ENCODE results near the gene STKLD1.
A peak's percentile ranks its signal among the peaks of the same experiment; 100 is the strongest.

Gene STKLD1

DNA sequence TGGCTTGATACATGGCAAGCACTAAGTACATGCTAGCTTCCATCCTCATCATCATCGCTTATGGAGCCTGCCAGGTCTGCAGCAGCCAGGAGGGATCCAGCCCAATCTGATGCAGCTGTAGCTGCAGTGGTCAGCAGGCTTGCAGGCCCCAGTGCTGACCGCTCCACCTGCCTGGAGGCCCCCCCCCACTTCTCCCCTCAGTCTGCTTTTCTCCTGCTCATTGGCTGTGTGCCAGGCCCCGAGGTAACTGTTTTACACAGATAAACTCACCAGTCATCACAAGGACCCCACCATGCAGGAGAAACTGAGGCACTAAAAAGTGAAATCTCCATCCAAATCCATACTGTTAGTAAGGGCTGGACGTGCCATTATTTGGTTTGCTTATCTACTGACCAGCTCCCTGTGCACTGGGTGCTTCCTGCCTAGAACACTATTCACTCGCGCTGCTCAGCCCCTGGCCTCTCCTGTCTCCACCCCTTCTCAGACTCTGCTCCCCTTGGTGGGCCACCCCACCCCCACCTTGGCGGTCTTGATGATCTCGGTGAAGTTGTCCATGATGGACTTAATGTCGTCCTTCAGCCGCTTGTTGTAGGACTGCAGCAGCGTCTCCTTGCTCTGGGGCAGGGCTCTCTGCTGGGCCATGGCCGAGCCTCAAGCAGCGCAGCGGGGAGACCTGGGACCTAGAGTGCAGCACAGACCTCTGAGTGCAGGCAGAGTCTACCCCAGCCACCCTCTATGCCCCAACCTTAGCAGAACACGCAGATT, 30.0 kb upstream of the STKLD1 start:
- DNase-seq: no peak

DNA sequence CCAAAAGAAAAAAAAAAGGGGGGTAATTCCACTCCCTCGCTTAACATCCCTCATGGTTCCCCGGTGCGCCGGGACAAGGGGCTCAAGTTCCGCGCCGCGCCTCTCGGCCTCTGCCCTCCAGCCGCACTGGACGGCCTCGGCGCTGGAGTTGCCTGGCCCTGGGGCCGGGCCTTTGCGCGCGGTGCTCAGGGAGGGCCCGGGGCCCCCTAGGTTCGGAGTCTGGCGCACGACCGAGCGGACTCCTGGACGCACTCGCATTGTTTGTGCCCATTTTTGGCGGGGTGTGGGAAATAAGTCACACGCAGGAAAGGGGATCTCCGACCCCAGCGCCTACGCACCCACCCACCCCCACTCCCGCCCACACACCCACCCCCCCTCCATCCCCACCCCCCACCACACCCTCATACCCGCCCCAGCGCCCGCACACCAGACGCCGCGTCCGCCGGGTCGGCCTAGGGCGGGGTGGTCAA, 28.6 kb upstream of the STKLD1 start:
- DNase-seq: peak; percentile 59

DNA sequence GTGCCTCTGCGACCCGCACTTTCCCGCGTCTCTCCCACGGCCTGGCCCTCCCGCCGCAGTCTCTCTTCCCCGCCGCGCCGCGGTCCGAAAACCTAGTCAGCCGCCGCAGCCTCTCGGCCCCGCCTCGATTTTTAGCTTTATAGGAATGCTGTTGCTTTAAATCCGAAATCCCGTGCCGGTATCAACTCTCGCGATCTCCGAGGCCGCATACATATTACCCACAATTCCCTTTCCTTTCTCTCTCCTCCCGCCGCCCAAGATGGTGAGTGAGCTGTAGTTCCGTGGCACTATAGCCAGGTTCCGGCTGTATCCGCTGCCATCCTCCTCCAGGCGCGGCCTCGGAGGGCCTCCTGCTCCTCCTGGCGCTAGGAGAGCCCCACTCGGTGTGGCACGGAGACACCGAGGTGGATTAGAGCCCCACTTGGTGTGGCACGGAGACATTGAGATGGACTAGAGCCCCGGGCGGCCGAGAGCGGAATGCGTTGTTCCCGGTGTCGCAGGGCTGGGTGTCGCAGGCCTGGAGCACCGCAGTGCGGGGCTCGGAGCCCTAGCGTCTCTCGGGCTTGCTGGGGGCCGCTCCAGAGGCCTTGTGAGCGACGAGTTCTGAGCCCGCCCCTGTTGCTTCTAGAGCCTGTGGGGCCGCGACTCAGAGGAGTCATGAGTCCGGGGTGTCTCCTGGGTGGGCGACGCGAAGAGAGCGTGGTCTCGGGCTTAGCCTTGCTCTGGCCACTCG, 28.0 kb upstream of the STKLD1 start, which contains the start of the genes MED22 and RPL7A:
Gene MED22, minus strand, starts transcription at position 147 of the 733 bp plus-strand sequence. CDS start 1,469 bp downstream, outside the sequence.
Gene RPL7A, plus strand, starts transcription at position 234 of the 733 bp plus-strand sequence. Its CDS starts 26 bp downstream, at position 260.
- DNase-seq: peak; percentile 91

DNA sequence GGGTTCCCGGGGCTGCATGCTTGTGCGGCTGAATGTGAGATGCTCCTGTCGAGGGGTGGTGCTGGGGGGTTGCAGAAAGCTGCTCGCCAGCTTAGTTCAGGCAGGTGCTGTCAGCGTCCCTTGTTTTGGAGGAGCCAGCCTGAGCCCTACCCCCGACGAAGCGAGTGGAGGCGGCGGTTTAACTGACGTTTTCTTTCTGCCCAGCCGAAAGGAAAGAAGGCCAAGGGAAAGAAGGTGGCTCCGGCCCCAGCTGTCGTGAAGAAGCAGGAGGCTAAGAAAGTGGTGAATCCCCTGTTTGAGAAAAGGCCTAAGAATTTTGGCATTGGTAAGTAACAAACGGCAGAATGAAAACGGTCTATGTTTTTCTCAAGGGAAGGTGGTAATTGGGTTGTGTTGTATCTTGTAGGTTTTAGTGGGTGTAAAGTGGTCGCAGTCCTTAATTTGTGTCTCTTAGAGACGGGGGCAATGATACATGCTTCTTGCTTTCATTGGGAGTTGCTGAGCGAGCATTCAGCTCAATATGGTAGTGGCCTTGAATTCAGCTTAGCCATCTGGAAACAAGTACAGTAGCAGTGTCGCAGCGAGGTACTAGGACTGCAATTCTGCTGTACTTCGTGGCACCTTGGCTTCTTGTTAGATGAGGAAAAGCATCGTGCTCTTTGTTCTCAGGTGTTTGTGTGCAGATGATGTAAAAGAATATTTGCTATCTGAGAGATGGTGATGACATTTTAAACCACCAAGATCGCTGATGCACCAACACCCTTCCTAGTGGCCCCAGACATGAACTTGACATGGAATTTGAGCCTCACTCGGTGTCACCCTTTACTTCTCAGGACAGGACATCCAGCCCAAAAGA, 27.2 kb upstream of the STKLD1 start:
- DNase-seq: no peak

DNA sequence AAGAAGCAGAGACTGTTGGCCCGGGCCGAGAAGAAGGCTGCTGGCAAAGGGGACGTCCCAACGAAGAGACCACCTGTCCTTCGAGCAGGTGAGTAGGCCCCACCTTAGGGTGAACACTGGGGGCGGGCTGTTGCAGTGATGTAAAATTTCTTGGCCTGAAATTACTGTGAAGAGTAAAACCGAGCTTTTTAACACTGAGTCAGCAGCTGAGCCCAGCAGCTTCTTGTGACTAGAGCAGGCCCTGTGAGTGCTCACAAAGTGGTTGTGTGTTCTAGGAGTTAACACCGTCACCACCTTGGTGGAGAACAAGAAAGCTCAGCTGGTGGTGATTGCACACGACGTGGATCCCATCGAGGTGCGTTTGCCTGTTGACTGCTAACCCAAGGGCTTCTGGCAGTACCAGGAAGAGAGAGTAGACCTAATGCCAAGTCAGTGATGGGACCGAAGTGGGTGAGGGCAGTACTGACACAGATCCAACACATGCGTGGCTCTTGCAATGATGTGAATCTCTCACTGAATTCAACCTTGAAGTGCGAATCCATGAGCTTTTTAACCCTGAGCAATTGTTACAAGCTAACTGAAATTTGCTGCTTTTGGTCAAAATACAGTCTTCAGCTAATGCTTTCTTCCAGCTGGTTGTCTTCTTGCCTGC, 26.1 kb upstream of the STKLD1 start:
- no peak for DNase-seq

DNA sequence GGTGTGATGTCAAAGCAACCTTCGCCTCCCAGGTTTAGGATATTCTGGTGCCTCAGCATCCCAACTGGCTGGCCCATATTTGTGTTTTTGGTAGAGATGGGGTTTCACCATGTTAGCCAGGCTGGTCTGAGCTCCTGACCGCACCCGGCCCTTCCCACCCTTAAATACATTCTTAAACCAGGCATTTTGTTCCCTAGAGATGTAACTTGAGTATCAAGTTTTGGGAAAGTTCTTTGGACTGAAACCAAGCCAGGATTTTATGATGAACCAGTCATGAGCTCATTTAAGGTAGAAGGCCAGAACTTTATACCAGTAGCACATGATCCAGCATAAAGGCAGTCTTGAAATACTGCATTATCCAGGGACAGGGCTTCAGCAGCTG, 24.6 kb upstream of the STKLD1 start:
- no peak for DNase-seq

DNA sequence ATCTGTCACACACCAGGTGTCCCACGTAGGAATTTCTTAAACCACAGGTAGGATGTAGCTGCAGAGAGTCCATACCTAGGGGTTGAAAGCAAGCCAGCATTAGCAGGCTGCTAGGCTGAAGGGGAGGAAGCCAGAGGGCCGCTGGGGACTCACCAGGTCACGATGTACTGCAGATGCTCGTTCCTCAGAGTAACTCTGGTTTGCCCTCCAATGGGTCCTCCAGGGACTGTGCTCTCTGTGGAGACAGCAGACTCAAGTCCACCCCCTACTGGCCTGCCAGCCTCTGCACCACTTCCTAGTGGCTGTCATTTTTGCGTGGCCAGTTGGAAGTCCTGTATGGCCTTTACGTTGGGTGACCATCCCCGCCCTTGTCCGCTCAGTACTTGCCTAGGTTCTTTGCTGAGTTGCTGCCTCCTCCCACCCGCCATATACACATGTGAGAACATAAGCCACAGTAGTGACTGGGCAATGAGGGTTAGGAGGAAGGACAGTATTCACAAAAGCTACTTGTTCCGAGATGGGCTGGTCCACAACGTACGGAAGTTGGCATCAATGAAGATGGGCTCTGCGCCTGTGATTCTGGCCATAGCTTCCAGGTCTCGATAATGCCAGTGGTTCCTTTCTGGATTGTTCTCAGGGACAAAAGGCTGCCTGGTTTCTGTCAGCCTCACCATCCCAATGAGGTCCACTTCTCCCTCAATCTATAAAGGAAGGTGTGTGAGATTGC, 24.1 kb upstream of the STKLD1 start:
- DNase-seq: no peak

DNA sequence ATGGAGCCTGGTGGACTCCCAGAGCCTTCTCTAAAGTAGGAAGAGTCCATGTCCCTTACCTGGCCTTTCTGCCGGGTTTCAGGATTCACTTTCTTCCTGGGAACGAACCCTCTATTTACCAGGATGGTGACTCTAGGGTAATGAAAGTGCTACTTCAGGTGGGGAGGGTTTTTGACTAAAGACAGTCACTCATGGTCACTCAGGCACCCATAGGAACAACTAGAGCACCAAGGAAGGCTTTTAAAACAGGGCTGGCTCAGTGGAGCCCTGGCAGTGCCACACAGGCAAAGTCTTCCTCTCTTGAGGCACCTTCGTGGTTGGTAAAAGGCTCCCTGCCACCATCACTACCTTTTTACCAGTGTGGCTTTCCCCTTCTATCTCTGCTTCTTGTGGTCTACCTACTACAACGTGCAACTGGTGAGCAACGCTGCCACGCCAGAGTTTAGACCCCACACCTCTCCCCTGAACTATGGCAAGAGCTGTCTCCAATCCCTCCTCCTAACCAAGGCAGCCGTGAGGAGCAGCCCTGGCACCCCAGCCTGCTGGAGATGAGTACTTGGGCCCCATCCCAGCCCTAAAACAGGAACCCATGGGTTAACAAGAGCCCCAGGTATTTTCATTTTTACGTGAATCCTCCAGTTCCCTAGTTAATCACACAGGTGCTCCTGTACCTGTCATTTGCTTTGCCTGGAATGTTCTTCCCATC, 23.4 kb upstream of the STKLD1 start:
- no peak for DNase-seq

DNA sequence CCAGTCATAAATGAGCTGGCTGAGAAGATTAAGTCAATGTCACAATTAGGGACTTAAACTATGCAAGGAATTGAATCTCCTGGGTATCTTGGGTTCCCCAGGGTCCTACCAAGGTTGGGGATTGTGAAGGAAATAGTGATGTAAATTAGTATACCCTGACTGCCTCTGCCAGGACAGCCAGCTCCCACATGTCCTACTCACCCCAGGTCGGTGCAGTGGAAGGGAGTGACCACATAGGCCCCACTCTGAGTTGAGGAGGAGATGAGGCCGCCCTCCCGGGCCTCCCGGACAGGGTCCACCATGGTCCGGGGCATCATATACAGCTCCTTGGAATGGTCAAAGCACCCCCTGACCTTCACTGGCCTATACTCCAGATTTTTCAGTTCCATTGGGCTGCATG, 22.6 kb upstream of the STKLD1 start:
- DNase-seq: no peak

DNA sequence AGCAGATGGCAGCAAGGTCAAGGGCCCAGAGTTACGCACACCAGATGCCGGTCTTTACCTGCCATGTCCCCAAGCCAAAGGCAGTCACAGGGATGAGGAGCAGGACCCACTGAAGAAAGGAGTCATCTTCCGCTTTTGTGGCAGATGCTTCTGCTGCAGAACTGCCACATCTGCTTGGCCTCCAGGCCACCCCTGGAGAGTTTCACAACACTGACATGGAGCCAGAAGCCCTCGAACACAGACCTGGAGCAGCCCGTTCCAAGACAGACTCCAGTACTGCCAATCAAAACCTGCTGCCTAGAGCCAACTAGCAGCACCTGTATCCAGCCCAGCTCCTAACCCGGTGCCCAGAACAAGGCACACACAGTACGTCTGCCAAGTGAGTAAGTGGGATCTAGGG, 21.4 kb upstream of the STKLD1 start:
- no peak for DNase-seq

DNA sequence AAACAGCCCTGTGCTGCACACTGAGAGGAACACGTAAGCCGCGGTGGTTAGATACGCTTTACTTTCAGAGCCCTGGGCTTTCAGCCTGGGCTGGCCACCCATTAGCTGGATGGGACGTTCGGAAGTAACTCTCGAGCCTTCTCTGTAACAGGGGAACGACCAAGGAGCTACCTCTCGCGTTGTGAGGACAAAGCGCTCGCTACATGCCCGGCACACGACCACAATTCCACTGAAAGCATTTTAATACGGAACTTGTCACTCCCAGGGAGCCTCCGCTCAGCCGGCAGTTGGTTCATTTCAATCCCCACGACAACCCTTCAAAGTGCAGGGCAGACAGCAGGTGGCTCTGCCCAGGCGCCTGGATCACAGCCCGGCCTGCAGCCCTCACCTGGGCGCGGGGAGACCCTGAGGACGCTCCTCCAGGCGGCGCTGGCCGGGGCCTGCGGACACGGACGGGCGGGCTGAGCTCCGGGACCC, 20.2 kb upstream of the STKLD1 start:
- no peak for DNase-seq

DNA sequence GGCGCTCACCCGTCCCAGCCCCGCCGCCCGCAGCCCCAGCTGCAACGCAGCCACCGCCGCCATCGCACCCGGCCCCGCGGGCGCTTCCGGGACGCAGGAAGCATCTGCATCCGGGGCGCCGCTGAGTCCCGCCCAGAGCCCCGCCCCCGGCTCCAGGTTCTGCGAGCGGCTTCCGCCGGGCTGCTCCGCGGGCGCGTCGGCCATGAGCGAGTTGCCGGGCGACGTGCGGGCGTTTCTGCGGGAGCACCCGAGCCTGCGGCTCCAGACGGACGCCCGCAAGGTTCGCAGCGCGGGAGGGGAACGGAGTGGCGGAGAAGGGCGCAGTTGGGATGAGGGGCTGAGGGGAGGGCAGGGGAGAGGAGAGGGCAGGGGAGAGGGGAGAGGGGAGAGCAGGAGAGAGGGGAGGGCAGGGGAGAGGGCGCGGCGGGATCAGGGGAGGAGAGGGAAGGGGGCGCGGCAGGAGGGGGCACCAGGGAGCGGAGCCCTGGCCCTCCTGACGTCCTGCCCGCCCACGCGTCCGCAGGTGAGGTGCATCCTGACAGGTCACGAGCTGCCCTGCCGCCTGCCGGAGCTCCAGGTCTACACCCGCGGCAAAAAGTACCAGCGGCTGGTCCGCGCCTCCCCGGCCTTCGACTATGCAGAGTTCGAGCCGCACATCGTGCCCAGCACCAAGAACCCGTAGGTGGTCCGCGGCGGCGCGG, 19.6 kb upstream of the STKLD1 start, which contains the start of the genes SURF1 and SURF2:
Gene SURF1, minus strand, starts transcription at position 97 of the 701 bp plus-strand sequence. Its CDS starts 34 bp downstream, at position 63.
Gene SURF2, plus strand, starts transcription at position 160 of the 701 bp plus-strand sequence. Its CDS starts 43 bp downstream, at position 203.
- peak; percentile 91 for DNase-seq

DNA sequence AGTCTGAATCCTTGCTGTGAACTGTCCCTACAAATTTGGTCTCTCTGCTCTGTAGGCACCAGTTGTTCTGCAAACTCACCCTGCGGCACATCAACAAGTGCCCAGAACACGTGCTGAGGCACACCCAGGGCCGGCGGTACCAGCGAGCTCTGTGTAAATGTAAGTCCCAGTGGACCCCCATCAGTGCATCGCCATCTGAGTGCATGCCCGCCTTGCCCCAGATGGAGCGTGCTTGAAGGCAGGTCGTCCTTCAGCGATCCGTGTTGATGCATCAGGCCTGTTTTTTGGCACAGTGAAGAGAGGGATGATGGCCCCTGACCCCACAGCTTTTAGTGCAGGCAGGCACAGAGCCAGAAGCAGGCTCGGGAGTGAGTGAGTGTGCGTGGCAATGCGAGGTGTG, 18.5 kb upstream of the STKLD1 start:
- no peak for DNase-seq

DNA sequence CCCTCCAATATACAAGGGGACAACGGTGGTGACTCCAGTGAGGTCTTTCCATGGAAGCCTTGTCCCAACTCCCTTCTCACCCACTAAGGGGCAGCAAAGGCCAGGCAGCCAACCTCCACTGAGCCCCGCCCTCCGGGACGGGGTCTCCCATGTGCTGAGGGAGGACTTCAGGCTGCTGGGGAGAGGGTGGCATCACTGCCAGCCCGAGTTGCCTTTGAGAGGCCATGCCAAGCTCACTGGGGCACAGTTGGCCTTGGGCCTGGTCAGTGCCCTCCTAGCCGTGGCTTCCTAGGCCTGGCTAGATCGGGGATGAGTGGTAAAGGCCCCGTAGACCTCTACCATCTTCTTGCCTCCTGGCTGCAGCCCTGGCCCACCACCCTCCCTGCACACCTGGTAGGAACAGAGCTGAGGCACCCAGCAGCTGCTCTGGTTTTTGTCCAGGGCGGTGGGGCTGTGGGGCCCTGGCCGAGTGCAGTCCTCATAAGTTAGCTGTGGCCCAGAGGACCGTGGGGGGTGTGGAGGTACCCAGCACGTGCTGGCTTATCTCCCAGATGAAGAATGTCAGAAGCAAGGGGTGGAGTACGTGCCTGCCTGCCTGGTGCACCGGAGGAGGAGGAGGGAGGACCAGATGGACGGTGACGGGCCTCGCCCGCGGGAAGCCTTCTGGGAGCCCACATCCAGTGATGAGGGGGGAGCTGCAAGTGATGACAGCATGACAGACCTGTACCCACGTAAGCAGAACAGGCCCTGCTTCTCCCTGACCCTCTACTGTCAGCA, 16.6 kb upstream of the STKLD1 start:
- no peak for DNase-seq

DNA sequence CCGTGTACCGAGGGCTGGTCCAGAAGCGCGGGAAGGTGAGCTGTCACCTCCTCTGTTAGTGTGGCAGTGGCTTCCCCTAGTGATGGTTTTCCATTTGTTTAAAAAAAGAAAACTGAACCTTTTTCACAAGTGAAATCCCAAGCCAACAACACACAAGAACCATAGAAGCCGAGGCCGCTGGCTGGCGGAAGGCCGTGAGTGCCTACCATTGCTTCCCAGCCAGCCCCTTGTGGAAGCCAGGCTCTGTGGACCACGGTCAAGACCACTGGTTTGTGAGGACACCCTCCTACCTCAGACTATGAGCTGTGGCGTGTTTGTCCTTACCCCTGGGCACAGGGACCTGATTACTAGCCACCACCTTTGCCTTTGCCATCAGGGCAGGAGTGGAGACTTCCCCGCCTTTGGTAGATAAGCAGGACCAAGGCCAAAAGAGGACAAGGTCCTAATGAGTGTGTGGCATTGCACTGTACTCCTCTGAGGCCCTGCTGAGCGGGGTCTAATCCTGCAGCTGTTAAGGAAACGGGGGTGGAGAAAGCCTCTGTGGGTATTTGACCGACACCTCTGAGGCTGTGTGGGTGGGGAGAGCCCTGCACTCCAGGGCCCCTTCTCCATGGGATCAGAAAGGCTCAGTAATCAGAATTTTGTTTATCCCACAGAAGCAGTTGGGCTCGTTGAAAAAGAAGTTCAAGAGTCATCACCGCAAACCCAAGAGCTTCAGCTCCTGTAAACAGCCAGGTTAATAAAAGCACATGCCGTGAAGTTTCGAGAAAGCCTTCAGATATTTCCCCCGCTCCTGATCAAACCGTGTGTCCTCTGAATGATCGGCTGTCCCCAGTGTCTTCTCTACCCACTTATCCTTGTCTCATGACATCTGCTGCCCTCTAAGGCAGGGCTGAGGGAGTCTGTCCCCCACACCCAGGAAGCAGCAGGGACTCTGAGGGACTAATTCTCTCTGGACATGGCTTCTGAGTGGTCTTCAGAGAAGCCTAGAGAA, 15.5 kb upstream of the STKLD1 start:
- DNase-seq: no peak

DNA sequence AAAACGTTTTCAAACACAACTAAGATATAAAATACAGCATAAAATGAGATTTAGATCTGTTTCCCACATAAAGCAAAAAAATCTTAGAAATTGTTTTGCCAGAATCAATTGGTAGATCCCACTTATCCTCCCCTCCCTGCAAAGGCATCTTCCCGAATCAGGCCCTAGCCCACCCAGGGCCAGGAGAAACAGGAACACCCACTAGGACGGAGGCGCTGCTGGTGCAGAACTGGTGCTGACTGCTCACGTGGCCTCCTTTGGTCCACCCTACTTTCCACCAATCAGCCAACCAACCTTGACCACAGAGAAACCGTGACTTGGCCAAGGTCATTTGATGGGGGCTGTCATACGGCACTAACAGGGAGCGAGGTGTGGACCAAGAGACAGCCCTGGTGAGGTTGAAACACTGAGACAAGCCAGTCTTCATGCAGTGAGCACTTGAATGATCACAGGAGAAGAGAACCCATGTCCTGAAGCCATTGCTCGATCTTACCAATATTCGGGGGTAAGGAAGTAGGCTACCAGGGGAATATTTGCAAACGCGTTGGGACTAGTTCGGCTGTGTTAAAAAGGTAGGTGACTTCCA, 14.6 kb upstream of the STKLD1 start:
- DNase-seq: no peak

DNA sequence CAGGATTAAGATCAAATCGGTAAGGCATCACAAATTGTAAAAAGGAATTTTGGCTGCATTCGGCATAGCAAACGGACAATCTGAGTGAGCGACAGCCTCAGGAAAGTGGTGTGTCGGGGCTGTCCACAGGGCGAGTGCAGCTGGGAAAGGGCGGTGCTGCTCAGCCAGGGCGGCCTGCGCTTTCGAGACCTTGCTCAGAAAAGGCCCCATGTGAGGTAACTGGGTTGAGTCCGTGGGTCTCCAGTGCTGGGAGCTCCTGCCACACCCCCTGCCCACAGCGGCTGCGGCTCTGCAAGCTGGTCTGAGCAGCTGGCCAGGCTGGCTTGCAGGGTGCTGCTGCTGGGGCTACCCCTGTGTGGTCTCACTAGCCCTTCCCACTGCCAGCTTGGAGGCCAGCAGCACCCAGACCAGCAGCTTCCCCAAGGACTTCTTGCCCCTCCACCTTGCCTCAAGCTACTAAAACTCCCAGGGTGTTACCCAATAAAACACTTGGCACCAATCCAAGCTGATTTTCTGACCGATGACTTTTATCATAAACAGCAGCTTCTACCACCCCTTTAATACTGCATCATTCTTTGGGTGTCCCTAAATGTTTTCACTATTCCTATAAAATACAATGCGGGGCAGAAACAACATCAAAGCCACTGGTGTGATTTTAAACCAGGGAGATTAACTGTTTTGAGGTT, 13.7 kb upstream of the STKLD1 start:
- no peak for DNase-seq

All from activated CD4-positive, CD25-positive, alpha-beta regulatory T cell treated with anti-CD3 and anti-CD28 coated beads, Interleukin-2, amount 50 U/mL, for 72 hours (primary cell).